Measurements from ENCODE around the gene AQP10. TPM values are rescaled to one million over a fixed set of nuclear protein-coding genes. Genes with fewer than 3 reads are reported as not detected.
A peak's percentile ranks its signal among the peaks of the same experiment; 100 is the strongest.

AQP10 gene
- total and polyA plus RNA-seq, 10 of the 15 experiments (the other 5 are each of a cell fraction or from before 2014, with no cell fraction given): not detected

DNA sequence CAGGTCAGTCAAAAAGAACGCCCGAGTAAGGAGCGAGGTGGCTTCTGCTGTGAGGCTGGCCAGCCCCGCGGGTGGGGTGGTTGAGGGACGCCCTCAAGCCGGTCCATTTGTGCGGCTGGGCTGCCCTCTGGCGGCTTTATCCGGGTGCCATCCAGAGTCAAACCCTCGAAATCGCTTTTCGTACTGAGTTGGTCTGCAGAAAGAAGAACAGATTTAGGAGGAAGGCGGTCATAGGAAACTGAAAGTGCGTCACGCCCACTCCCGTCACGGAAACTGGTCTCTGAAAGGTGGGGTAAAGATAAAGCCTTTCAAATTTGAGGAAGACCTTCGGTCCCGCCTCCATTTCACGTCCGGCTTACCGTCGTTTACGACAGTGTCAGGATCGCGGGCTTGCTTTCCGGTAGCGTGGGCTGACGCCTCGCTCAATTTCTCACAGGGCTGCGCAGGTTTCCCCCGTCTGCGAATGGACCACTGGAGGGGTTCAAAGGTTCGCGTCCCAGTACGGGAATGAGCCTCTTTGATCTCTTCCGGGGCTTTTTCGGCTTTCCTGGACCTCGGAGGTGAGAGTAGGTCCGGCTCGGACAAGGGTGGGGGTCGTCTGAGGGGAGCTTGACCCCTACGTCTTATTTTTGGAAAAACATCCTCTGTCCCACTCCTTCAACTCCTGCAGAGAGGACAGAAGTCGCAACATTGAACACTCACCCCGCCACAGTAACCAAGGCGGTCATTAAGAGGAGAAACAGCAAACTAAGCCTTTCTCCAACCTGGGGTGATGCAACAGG, 48.5 kb upstream of the AQP10 start, which contains the start of gene HAX1:
HAX1 (plus strand) TSS at position 413 of the 782 bp plus-strand sequence; CDS start at position 508, 95 bp downstream.
- H2AFZ ChIP-seq (ENCODE audit: control insufficient read depth, low read depth, low read length): peak within 1 kb of the TSS; percentile 89
- intact Hi-C loops (cut with micrococcal nuclease; ENCODE audit: unreplicated experiment): loop anchor here (1.0 to 5.0 kb wide), 5 partner anchors 62 to 475 kb away; partner anchors contain the start of gene RPS27
- SMC1A ChIA-PET (ENCODE audit: uncharacterized antibody, unreplicated experiment): interaction anchor here (0.6 to 6.6 kb wide), 19 partner anchors 9 to 639 kb away, joined by 3 to 48 read pairs (median 3); partner anchors contain the start of gene TPM3
- FAIRE-seq (peak; percentile 100), ATAC-seq (peak; percentile 96), DNase-seq (ENCODE audit: low read depth, low spot score) (peak; percentile 100)
- no peaks in the 10 kb centered on the region for H3K9me3 ChIP-seq (replicated peaks; ENCODE audit: control insufficient read depth, insufficient read depth, low read length)
- H3K36me3 ChIP-seq (ENCODE audit: control insufficient read depth in 2 of 2, insufficient read depth in 2 of 2, low read length in 1 of 2): peaks cover 8 to 18% of the 10 kb centered on the region in 2 experiments; a peak in 3 of 4 replicates
- WGBS (ENCODE audit: insufficient coverage, insufficient replicate concordance, low lambda C conversion rate, missing lambda C conversion rate): under 1% methylated on average over 47 of the region's 47 CpGs
- POLR2A ChIA-PET: interaction anchor here (0.6 to 2.8 kb wide), 11 partner anchors 26 to 683 kb away, joined by 3 to 13 read pairs (median 6); partner anchors contain the start of genes INTS3, PBXIP1 and UBAP2L
- peak within 1 kb of the TSS; percentile 89 for H3K27ac ChIP-seq (ENCODE audit: control insufficient read depth, insufficient read depth)
- peak within 1 kb of the TSS; percentile 92 for H3K4me2 ChIP-seq (ENCODE audit: control insufficient read depth, insufficient read depth)
- H3K9ac ChIP-seq (ENCODE audit: control insufficient read depth, insufficient read depth, low read length): peak within 1 kb of the TSS; percentile 90
- CTCF ChIA-PET: interaction anchor here (0.6 to 4.5 kb wide), 29 partner anchors 12 to 762 kb away, joined by 3 to 54 read pairs (median 3); partner anchors contain the start of genes CRTC2, RPS27 and SLC39A1
- peaks cover 10% of the 10 kb centered on the region for H3K4me1 ChIP-seq (ENCODE audit: control insufficient read depth, insufficient read depth, low read length)
- in situ Hi-C loops (cut with MboI): loop anchor here (5.0 kb wide), 1 partner anchor 280 kb away; the partner anchor contains the start of gene RPS27
- RAD21 ChIA-PET (ENCODE audit: unreplicated experiment): interaction anchor here (0.6 to 2.0 kb wide), 17 partner anchors 8 to 758 kb away, joined by 3 to 16 read pairs (median 4); partner anchors contain the start of gene UBAP2L
- H4K20me1 ChIP-seq (ENCODE audit: control insufficient read depth, insufficient read depth): no peaks in the 10 kb centered on the region
- peak within 1 kb of the TSS; percentile 99 for H3K4me3 ChIP-seq
- no peaks in the 10 kb centered on the region for H3K27me3 ChIP-seq (replicated peaks in 1 of 2; ENCODE audit: control insufficient read depth in 2 of 2, insufficient read depth in 2 of 2, low read length in 1 of 2)
- BruUV-seq (replicated peaks): no TSS peak
- H3K79me2 ChIP-seq (ENCODE audit: control insufficient read depth, insufficient read depth, low read length): peaks cover 13% of the 10 kb centered on the region
- TF ChIP-seq RAD51 (IDR thresholded peaks at IDR 0.05) (no peak), KLF5 (IDR thresholded peaks at IDR 0.05; ENCODE audit: partially characterized antibody) (peak; percentile 16), SMARCA5 (IDR thresholded peaks at IDR 0.05) (peak; percentile 19; the same call in 1 of the 2 replicates), ATF2 (IDR thresholded peaks at IDR 0.05; ENCODE audit: low read length) (peak; percentile 62; the same call in 1 of the 2 replicates), CREB1 (IDR thresholded peaks at IDR 0.05; ENCODE audit: low read depth) (peak; percentile 90), TARDBP (IDR thresholded peaks at IDR 0.05; ENCODE audit: borderline replicate concordance) (peak; percentile 44; the same call in 1 of the 2 replicates), CBFB (IDR thresholded peaks at IDR 0.05; ENCODE audit: low read depth) (peak; percentile 66), ZNF274 (IDR thresholded peaks at IDR 0.05; ENCODE audit: insufficient read depth, insufficient read length) (no peak), TAF1 (IDR thresholded peaks at IDR 0.05; ENCODE audit: borderline replicate concordance, low read depth, low read length) (peak; percentile 91), PAX5 (IDR thresholded peaks at IDR 0.05; ENCODE audit: borderline replicate concordance, low read depth, low read length) (peak; percentile 79; the same call in 1 of the 2 replicates), RELA (IDR thresholded peaks at IDR 0.05; ENCODE audit: borderline replicate concordance, partially characterized antibody) (no peak), SUZ12 (IDR thresholded peaks at IDR 0.05; ENCODE audit: unreplicated experiment) (no peak)
- TF ChIP-seq, protein P1, sequence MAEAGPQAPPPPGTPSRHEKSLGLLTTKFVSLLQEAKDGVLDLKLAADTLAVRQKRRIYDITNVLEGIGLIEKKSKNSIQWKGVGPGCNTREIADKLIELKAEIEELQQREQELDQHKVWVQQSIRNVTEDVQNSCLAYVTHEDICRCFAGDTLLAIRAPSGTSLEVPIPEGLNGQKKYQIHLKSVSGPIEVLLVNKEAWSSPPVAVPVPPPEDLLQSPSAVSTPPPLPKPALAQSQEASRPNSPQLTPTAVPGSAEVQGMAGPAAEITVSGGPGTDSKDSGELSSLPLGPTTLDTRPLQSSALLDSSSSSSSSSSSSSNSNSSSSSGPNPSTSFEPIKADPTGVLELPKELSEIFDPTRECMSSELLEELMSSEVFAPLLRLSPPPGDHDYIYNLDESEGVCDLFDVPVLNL (IDR thresholded peaks at IDR 0.05; ENCODE audit: low read depth, low read length): 0 out of 2 replicates have a peak, but pooled peaks have one; percentile 6
- TF ChIP-seq, protein P2, sequence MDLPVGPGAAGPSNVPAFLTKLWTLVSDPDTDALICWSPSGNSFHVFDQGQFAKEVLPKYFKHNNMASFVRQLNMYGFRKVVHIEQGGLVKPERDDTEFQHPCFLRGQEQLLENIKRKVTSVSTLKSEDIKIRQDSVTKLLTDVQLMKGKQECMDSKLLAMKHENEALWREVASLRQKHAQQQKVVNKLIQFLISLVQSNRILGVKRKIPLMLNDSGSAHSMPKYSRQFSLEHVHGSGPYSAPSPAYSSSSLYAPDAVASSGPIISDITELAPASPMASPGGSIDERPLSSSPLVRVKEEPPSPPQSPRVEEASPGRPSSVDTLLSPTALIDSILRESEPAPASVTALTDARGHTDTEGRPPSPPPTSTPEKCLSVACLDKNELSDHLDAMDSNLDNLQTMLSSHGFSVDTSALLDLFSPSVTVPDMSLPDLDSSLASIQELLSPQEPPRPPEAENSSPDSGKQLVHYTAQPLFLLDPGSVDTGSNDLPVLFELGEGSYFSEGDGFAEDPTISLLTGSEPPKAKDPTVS (IDR thresholded peaks at IDR 0.05; ENCODE audit: low read depth, low read length): no peak; the same call in 1 of the 2 replicates
- TF ChIP-seq, protein P3, sequence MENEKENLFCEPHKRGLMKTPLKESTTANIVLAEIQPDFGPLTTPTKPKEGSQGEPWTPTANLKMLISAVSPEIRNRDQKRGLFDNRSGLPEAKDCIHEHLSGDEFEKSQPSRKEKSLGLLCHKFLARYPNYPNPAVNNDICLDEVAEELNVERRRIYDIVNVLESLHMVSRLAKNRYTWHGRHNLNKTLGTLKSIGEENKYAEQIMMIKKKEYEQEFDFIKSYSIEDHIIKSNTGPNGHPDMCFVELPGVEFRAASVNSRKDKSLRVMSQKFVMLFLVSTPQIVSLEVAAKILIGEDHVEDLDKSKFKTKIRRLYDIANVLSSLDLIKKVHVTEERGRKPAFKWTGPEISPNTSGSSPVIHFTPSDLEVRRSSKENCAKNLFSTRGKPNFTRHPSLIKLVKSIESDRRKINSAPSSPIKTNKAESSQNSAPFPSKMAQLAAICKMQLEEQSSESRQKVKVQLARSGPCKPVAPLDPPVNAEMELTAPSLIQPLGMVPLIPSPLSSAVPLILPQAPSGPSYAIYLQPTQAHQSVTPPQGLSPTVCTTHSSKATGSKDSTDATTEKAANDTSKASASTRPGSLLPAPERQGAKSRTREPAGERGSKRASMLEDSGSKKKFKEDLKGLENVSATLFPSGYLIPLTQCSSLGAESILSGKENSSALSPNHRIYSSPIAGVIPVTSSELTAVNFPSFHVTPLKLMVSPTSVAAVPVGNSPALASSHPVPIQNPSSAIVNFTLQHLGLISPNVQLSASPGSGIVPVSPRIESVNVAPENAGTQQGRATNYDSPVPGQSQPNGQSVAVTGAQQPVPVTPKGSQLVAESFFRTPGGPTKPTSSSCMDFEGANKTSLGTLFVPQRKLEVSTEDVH (IDR thresholded peaks at IDR 0.05; ENCODE audit: low read depth, partially characterized antibody): peak; percentile 50

All from GM12878 (cell line).